ENCODE results near the gene PCSK2. TPM values are rescaled to one million over a fixed set of nuclear protein-coding genes. Genes with fewer than 3 reads are reported as not detected.
"Not testable (repeated sequence)": the region's sequence is repeated elsewhere in the genome, so short reads cannot be mapped to it uniquely, and the experiment has no call there.

The PCSK2 gene, protein sequence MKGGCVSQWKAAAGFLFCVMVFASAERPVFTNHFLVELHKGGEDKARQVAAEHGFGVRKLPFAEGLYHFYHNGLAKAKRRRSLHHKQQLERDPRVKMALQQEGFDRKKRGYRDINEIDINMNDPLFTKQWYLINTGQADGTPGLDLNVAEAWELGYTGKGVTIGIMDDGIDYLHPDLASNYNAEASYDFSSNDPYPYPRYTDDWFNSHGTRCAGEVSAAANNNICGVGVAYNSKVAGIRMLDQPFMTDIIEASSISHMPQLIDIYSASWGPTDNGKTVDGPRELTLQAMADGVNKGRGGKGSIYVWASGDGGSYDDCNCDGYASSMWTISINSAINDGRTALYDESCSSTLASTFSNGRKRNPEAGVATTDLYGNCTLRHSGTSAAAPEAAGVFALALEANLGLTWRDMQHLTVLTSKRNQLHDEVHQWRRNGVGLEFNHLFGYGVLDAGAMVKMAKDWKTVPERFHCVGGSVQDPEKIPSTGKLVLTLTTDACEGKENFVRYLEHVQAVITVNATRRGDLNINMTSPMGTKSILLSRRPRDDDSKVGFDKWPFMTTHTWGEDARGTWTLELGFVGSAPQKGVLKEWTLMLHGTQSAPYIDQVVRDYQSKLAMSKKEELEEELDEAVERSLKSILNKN
- total RNA-seq, result not detected in 2 replicates

DNA sequence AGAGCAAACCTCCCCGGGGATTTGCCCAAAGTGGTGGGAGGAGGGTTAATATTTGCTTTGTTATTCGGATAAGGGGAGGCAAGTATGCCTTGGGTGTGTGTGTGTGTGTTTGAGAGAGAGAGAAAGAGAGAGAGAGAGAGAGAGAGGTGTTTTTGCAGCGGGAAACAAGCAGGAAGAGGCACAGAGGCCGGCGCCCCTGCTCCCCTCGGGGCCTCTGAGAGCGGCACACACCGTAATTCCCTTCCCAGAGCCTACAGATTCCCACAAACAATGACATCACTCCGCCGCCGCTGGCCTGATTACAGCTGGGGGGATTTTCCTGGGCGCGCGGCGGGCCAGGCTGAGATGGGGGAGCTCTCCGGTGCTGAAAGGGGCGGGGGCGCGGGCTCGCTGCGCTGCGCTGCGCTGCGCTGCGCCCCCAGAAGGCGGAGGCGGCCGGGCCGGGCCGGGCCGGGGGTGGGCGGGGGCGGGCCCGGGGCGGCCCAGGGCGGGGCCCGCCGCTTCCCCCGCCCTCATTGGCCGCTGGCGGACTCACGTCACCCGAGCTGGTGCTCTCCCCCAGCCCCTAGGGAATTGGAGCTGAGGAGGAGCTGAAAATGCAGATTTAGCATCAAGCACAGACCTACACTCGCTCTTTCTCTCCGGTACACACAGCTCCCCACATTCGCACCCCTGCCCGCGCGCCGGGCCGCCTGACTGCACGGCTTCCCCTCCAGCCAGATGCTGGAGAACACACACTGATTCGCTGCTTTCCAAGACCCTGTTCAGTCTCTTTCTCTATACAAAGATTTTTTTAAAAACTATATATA, at the start of gene PCSK2:
PCSK2 (plus strand) TSS at position 631 of the 809 bp plus-strand sequence. CDS start 266 bp downstream, outside the sequence.
- intact Hi-C loops (cut with micrococcal nuclease), result no loop called here
- H3K4me1 Mint-ChIP-seq (ENCODE audit: low read depth), result peaks cover 1% of the 10 kb centered on the region
- H3K27ac Mint-ChIP-seq, result no peak within 1 kb of the TSS
- H3K36me3 Mint-ChIP-seq (ENCODE audit: low read depth), result no peaks in the 10 kb centered on the region
- no peak within 1 kb of the TSS for H3K4me3 Mint-ChIP-seq (ENCODE audit: low read depth)
- no peaks in the 10 kb centered on the region for H3K9me3 Mint-ChIP-seq
- no peak for DNase-seq (ENCODE audit: low spot score)
- peaks cover 47% of the 10 kb centered on the region for H3K27me3 Mint-ChIP-seq (ENCODE audit: low read depth)

DNA sequence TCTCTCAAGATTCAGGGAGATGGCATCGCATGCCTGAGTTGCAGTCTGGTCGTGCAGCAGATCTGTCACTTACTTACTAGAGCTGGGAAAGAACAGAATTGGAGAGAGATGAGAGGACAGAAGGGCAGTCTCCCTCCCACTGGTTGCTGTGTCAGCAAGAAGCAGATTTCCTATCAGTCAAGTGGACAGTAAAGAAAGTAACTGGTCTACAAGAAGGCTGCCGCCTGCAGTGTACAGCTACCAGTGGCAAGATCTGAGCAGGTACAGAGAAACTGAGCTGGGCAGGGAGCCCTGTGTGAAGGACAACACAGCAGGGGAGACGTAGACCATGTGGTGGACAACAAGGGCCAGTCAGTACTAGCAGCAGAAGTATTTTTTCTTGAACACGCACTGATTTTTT, 49.5 kb upstream of the PCSK2 start:
- H3K9me3 Mint-ChIP-seq, result peaks cover 14% of the 10 kb centered on the region
- intact Hi-C loops (cut with micrococcal nuclease), result no loop called here
- H3K27me3 Mint-ChIP-seq (ENCODE audit: low read depth), result no peaks in the 10 kb centered on the region
- no peak for DNase-seq (ENCODE audit: low spot score)
- H3K27ac Mint-ChIP-seq, result no peak overlapping the region
- no peaks in the 10 kb centered on the region for H3K4me1 Mint-ChIP-seq (ENCODE audit: low read depth)
- no peak overlapping the region for H3K4me3 Mint-ChIP-seq (ENCODE audit: low read depth)
- no peaks in the 10 kb centered on the region for H3K36me3 Mint-ChIP-seq (ENCODE audit: low read depth)

DNA sequence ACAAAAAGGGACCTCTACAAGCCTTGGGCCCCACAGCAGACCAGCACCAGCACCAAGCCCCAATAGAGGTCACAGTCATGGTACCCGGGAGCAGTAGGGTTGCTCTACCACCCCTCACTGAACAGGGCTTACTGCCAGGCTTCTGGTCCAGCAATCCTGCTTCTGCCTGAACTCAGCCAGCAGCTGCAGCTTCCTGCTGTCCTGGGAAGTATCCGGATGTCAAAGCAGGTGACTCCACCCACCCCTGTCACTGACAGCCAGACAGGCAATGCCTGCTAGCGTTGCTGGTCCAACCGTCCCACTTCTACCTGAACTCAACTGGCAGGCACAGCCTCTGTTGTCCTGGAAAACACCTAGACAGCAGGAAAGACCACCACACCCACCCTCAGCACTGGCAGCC, 47.0 kb upstream of the PCSK2 start:
- intact Hi-C loops (cut with micrococcal nuclease), result no loop called here

DNA sequence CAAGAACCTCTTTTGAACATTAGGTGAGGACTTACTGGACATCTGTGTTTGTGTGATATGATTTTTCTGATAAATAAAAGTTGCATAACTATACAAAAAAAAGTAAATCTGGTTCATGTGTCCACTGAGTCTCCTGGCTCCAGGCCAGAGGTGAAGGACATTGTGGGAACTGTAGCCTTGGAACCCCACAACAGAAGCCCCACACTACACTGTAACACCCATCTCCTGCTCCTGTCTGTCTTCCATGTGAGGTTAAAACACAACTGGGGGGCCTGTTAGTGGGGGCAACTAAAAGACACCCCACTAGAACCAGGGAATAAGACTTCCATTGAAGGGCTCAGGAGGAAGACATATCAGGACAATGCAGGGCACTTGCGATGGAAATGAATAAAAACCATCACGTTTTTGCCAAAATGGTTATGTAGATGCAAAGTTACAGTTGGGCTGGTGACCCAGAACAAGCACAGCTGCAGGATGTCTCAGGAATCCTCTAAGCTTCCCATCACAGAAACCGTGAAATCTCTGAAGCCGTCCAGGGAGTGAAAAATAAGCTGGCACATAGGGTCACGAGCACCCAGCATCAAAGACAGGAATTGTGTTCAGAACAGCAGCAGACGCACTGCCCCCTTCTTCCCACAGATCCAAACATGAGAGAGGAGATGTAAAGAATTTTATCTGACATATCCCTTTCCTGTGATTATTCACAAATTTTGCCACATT, 36.7 kb upstream of the PCSK2 start:
- Mint-ChIP-seq H3K27me3 (ENCODE audit: low read depth) (no peaks in the 10 kb centered on the region), H3K27ac (no peak overlapping the region), H3K4me1 (ENCODE audit: low read depth) (no peaks in the 10 kb centered on the region), H3K36me3 (ENCODE audit: low read depth) (no peaks in the 10 kb centered on the region), H3K9me3 (peaks cover 7% of the 10 kb centered on the region), H3K4me3 (ENCODE audit: low read depth) (no peak overlapping the region)
- intact Hi-C loops (cut with micrococcal nuclease), result no loop called here
- no peak for DNase-seq (ENCODE audit: low spot score)

More for the DNA sequence above, 47.0 kb upstream of the PCSK2 start:
- peaks cover 33% of the 10 kb centered on the region for H3K9me3 Mint-ChIP-seq
- no peaks in the 10 kb centered on the region for H3K27me3 Mint-ChIP-seq (ENCODE audit: low read depth)
- H3K27ac Mint-ChIP-seq, result no peak overlapping the region
- no peaks in the 10 kb centered on the region for H3K36me3 Mint-ChIP-seq (ENCODE audit: low read depth)
- no peak for DNase-seq (ENCODE audit: low spot score)
- no peak overlapping the region for H3K4me3 Mint-ChIP-seq (ENCODE audit: low read depth)
- no peaks in the 10 kb centered on the region for H3K4me1 Mint-ChIP-seq (ENCODE audit: low read depth)

DNA sequence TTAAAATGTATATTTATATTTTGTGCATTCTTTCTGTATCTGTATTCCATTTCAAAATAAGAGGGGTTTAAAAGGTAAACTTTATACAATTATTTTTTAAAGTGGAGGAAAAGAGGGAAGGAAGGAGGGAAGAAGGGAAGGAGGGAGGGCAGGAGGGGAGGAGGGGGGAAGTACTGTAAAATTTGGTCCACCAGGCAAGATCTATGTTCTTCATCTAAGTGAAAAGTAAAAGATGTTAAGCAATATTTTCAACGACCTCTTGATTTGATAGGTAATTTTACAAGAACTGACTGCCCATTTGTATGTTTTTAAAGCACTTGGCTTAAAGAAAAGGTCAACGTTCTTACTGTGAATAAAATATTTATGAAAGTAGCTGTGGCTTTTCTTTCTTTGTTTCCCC, 29.8 kb upstream of the PCSK2 start:
- intact Hi-C loops (cut with micrococcal nuclease), result no loop called here
- peaks cover 1% of the 10 kb centered on the region for H3K27me3 Mint-ChIP-seq (ENCODE audit: low read depth)
- no peaks in the 10 kb centered on the region for H3K4me1 Mint-ChIP-seq (ENCODE audit: low read depth)
- DNase-seq (ENCODE audit: low spot score), result no peak
- H3K27ac Mint-ChIP-seq, result no peak overlapping the region
- no peaks in the 10 kb centered on the region for H3K9me3 Mint-ChIP-seq
- no peak overlapping the region for H3K4me3 Mint-ChIP-seq (ENCODE audit: low read depth)
- no peaks in the 10 kb centered on the region for H3K36me3 Mint-ChIP-seq (ENCODE audit: low read depth)

DNA sequence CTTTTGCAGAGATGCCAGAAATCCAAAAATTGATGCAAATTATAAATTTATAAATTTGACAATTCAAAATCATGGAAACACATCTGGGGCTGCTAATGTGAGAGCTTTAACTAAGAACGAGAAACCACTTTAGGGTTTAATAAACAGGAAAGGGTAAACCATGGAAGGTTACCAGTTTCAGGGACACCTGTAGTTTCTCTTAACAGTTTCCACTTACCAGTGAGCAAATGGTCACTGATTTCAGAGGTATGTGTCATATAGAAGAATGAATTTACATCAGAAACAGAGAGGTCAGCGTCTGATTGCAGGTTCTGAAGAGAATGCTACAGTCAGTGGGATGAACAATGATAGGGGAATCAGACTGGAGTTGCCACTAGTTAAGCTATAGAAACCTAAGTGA, 24.8 kb upstream of the PCSK2 start:
- peaks cover 1% of the 10 kb centered on the region for H3K27me3 Mint-ChIP-seq (ENCODE audit: low read depth)
- no peak overlapping the region for H3K4me3 Mint-ChIP-seq (ENCODE audit: low read depth)
- H3K4me1 Mint-ChIP-seq (ENCODE audit: low read depth), result no peaks in the 10 kb centered on the region
- no peaks in the 10 kb centered on the region for H3K36me3 Mint-ChIP-seq (ENCODE audit: low read depth)
- no peaks in the 10 kb centered on the region for H3K9me3 Mint-ChIP-seq
- H3K27ac Mint-ChIP-seq, result no peak overlapping the region
- no peak for DNase-seq (ENCODE audit: low spot score)
- intact Hi-C loops (cut with micrococcal nuclease), result no loop called here

DNA sequence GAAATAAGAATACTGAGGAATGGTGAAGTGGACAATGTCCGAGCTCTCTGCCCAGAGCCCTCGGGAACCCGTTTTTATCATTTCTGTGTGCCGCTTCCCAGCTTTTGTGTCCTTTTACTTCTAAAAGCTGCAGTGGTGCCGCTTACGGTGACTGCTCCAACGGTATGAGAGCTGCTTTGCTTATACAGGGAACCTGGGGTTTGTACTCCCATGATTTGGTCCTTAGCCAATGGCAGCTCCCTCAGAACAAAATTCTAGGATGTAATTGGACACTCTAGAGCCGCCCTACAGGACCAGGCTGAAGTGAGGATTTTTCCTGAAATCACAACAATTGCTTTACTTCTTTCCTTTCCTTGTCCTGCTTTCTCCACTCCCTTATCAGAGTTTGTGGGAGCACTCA, 24.2 kb upstream of the PCSK2 start:
- intact Hi-C loops (cut with micrococcal nuclease), result no loop called here
- Mint-ChIP-seq H3K4me3 (ENCODE audit: low read depth) (no peak overlapping the region), H3K36me3 (ENCODE audit: low read depth) (no peaks in the 10 kb centered on the region), H3K27me3 (ENCODE audit: low read depth) (peaks cover 1% of the 10 kb centered on the region), H3K27ac (no peak overlapping the region), H3K9me3 (no peaks in the 10 kb centered on the region), H3K4me1 (ENCODE audit: low read depth) (no peaks in the 10 kb centered on the region)
- DNase-seq (ENCODE audit: low spot score), result no peak

DNA sequence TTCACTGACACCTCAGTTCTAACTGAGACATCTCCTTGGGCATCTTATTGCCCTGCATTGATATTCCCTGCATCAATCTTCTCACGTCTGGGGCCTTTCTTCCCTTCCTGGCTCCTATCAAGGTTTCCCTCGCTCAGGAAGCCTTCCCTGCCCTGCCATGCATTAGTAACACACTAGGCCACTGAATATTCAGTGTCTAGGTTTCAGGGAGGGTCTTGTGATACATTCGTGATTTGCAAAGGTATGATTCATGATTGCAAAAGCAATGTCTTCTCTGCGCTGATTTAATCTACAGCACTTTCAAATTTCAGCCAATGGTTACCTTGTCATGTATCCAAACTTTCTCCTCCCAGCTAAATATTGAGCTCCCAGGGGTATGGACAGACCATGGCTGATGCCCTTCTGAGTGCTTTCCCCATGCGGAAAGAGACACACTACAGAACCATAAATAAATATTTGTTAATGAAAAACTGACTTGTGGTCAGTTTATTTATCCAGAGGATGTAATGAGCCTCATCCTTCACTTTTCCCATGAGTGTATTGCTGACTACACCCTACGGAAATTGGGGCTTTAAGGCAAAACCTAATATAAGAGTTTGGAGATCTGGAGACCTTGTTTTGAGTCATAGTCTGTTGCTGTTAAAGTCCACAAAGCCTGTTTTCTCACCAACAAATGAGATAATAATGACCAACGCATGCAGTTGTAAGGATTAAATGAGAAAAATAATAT, 21.6 kb upstream of the PCSK2 start:
- Mint-ChIP-seq H3K36me3 (ENCODE audit: low read depth) (no peaks in the 10 kb centered on the region), H3K4me3 (ENCODE audit: low read depth) (no peak overlapping the region), H3K27me3 (ENCODE audit: low read depth) (peaks cover 1% of the 10 kb centered on the region), H3K27ac (no peak overlapping the region), H3K4me1 (ENCODE audit: low read depth) (no peaks in the 10 kb centered on the region), H3K9me3 (no peaks in the 10 kb centered on the region)
- intact Hi-C loops (cut with micrococcal nuclease), result no loop called here
- DNase-seq (ENCODE audit: low spot score), result no peak

DNA sequence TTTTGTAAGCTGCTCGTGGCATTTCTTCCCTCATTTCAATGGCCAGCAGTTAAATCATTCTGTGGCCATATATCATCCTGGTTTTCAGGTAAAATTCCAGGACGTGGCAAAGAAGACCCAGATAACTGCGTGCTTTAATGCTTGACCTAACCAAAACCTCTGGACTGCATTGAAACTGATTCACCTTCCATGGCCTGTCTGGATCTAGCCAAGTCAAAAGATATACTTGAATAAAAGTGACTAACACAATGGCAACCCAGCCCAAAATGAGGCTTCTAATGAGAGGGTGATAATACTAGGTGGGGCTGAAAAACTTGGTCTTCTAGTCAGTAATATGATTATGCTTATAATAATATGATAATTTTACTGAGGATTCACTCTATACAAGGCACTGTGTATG, 16.5 kb upstream of the PCSK2 start:
- Mint-ChIP-seq H3K9me3 (peaks cover 6% of the 10 kb centered on the region), H3K36me3 (ENCODE audit: low read depth) (no peaks in the 10 kb centered on the region), H3K27me3 (ENCODE audit: low read depth) (no peaks in the 10 kb centered on the region), H3K4me1 (ENCODE audit: low read depth) (no peaks in the 10 kb centered on the region), H3K4me3 (ENCODE audit: low read depth) (no peak overlapping the region), H3K27ac (no peak overlapping the region)
- DNase-seq (ENCODE audit: low spot score), result no peak
- intact Hi-C loops (cut with micrococcal nuclease), result no loop called here

DNA sequence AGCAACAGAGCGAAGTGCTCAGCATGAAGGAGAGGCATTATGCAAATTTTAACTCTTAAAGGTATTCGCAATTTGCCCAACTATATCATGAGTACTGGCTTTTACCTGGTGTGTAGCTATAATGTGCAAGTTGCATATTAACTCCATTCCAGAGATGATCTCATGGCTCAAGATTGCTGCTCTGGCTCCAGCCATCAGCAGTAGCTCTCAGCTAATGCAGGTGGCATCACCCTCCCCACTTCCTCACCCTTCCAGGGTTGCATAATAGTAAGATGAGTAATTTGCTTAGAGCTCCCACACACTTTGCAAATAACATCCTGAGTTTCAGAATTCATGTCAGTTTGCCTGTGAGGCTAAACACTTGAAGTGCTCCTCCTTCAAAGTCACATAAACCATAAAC, 15.9 kb upstream of the PCSK2 start:
- H3K9me3 Mint-ChIP-seq, result peaks cover 6% of the 10 kb centered on the region
- no peaks in the 10 kb centered on the region for H3K4me1 Mint-ChIP-seq (ENCODE audit: low read depth)
- no peaks in the 10 kb centered on the region for H3K36me3 Mint-ChIP-seq (ENCODE audit: low read depth)
- no peak overlapping the region for H3K4me3 Mint-ChIP-seq (ENCODE audit: low read depth)
- no peaks in the 10 kb centered on the region for H3K27me3 Mint-ChIP-seq (ENCODE audit: low read depth)
- DNase-seq (ENCODE audit: low spot score), result no peak
- intact Hi-C loops (cut with micrococcal nuclease), result no loop called here
- H3K27ac Mint-ChIP-seq, result no peak overlapping the region

DNA sequence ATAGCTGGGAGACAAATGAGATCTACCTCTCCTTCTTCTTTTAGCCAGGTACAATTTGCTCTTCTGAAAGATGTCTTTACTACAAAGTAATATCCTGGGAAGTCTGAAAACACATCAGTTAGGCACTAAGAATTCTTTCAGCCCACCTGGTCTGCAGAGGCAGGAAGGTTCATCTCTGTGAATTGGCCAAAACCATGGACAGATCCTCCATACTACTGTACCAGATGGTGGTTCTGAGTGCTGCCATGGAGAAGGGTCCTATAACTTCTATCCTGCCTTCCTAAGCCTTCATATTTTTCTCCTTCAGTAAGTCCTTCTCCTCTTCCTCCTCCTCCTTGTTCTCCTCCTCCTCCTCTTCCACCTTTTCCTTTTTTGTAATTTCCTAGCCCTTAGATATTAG, 11.7 kb upstream of the PCSK2 start:
- Mint-ChIP-seq H3K27ac (no peak overlapping the region), H3K9me3 (peaks cover 6% of the 10 kb centered on the region), H3K36me3 (ENCODE audit: low read depth) (no peaks in the 10 kb centered on the region), H3K4me3 (ENCODE audit: low read depth) (no peak overlapping the region), H3K4me1 (ENCODE audit: low read depth) (no peaks in the 10 kb centered on the region), H3K27me3 (ENCODE audit: low read depth) (no peaks in the 10 kb centered on the region)
- no peak for DNase-seq (ENCODE audit: low spot score)
- intact Hi-C loops (cut with micrococcal nuclease), result no loop called here

DNA sequence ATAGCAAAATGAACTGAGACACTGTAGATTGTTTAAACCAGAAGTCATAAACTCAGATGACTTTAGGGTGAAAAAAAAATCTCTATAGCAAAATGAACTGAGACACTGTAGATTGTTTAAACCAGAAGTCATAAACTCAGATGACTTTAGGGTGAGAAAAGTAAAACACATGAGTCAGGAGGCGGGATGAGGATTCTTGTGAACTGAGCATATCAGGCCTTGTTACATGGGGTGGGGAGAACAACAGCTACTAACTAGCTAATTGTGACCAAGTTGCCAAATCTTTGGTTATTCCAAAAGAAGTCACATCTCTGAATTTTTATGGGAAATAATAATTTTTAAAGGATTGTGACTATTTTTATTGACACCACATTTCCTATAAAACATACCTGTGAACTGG, 7.0 kb upstream of the PCSK2 start:
- H3K27ac Mint-ChIP-seq; H3K36me3 Mint-ChIP-seq (ENCODE audit: low read depth); H3K4me1 Mint-ChIP-seq (ENCODE audit: low read depth); H3K27me3 Mint-ChIP-seq (ENCODE audit: low read depth); H3K4me3 Mint-ChIP-seq (ENCODE audit: low read depth); DNase-seq (ENCODE audit: low spot score); intact Hi-C loops (cut with micrococcal nuclease); H3K9me3 Mint-ChIP-seq: not testable (repeated sequence)

Data from activated T-helper 2 cell treated with anti-CD3 and anti-CD28 coated beads, Interferon-gamma antibody, Interleukin-2, Interleukin-4, amounts not matched to agents 10 μg/mL and 5 μg/mL and 100 μg/mL, durations not matched to agents 14 hours and 24 hours and 36 hours (primary cell).